ENCODE data around the gene KLHL26.

KLHL26 gene

DNA sequence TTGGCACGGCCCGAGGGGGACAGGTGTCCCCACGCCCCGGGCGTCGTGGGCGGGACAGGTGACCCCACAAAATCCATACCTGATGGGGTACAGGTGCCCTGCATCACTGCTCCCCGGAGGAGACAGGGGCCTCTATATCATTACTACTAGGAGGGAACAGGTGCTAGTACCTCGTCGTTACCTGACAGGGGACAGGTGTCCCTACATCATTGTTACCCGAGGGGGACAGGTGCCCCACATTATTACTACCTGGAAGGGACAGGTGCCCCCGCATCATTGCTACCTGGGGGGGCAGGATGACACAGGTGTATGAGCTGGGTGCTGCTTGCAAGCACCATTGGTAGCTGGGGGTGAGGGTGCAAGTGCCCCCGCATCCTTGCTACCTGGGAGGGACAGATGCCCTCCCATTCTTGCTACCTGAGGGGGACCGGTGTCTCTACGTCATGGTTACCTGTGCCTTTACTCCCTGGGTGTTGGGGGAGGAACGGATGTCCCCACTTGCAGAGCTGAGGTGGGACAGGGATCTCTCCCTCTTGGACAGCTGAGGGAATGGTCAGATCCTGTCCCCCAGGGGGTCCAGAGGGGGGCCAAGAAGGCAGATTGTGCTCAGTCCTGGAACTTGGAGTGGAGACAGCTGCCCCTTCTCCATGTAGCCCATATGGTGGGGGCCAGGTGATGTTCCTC, 47.3 kb downstream of the KLHL26 start:
- TF ChIP-seq, protein P1, sequence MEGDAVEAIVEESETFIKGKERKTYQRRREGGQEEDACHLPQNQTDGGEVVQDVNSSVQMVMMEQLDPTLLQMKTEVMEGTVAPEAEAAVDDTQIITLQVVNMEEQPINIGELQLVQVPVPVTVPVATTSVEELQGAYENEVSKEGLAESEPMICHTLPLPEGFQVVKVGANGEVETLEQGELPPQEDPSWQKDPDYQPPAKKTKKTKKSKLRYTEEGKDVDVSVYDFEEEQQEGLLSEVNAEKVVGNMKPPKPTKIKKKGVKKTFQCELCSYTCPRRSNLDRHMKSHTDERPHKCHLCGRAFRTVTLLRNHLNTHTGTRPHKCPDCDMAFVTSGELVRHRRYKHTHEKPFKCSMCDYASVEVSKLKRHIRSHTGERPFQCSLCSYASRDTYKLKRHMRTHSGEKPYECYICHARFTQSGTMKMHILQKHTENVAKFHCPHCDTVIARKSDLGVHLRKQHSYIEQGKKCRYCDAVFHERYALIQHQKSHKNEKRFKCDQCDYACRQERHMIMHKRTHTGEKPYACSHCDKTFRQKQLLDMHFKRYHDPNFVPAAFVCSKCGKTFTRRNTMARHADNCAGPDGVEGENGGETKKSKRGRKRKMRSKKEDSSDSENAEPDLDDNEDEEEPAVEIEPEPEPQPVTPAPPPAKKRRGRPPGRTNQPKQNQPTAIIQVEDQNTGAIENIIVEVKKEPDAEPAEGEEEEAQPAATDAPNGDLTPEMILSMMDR (conservative IDR thresholded peaks at IDR 0.05), result no peak
- peak overlapping the region; percentile 79 for H3K27ac ChIP-seq

DNA sequence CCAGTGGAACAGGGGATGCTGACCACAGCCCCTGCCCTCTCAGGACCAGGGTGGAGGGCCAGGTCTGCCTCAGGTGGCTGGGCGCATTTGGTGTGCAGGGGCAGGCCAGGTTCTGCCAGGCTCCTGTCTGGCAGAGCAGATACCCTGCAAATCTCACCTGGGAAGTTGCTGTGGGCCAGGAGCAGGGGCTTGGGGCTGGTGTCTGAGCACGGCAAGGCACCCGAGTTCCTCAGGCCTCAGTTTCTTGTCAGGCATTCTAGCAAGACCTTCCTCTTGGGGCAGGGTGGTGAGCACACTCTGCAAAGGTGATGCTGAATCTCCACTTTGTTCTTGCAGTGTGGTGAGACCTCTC, 47.8 kb downstream of the KLHL26 start:
- H3K27ac ChIP-seq, result peak overlapping the region; percentile 79; the same call in 1 of the 2 replicates
- TF ChIP-seq, protein P1 (conservative IDR thresholded peaks at IDR 0.05), result no peak

DNA sequence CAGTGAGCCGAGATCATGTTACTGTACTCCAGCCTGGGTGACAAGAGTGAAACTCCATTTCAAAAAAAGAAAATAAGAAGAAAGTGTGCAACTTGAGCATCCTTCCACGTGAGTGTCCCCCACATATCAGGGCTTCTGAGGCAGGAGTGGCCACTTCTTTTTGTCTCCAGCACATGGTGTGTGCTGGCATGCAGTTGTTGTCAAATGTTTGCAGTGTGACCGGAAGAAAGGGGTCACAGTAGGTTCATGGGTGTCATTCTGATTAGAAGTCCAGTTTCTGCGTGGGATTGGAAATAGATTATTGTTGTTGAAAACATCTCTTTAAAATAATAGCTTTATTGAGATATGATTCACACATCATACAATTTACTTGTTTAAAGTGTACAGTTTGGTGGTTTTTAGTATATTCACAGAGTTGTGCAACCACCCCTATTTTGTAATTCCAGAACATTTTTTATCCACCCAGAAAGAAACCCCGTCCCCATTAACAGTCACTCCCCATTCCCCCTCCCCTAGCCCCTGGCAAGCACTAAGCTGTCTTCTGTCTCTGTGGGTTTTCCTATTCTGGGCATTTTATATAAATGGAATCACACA, 48.9 kb downstream of the KLHL26 start:
- peak overlapping the region; percentile 79; the same call in 1 of the 2 replicates for H3K27ac ChIP-seq
- TF ChIP-seq, protein P1 (conservative IDR thresholded peaks at IDR 0.05), result no peak

DNA sequence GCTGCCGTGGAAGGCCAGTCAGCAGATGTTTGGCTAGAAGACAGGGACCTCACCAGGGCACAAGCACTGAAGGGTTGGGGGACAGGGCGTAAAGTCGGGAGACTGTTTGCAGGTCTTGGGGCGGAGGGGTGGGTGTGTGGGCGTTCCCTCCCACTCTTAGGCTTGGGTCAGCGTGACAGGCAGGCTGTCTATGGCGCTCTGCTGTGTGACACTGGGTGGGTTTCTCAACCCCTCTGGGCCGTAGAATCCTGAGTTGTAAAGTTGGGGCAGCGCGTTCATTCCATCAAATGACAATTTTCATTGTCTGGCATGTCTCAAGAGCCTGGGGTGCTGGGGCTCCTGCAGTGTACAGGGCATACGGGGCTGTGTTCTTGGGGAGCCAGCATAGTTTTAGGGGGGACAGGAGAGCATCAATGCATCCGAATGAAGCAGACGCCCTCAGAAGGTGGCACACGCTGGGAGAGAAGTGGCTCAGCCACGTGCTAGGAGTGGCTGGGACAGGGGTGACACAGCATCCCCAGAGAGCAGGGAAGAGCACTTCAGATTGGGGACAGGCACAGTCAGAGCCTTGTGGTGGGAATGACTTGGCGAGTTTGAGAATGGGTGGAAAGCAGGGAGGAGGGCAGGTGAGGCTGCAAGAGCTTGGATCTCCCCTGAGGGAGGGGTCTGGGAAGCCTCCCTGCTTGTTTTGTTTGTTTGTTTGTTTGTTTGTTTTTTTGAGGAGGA, 51.1 kb downstream of the KLHL26 start:
- TF ChIP-seq, protein P1 (conservative IDR thresholded peaks at IDR 0.05), result no peak
- H3K27ac ChIP-seq, result no peak overlapping the region

DNA sequence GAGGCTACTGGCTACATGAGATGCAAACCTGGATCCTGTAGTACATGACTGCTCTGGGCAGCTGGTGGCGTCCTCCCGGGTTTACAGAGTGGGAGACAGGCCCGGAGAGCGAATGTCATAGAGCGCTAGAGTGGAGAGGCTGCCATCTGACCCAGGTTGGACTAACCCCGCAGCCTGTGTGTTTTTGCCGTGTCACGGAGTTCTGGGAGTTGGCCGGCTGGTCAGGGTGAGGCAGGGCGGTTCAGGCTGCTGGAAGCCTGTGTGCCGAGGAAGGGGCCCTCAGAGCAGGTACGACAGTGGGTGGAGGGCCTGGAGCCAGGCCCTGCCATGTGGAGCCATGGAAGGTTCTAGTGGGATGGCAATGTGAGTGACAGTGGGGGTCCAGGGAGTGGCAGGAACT, 59.2 kb downstream of the KLHL26 start:
- peak overlapping the region; percentile 58 for H3K27ac ChIP-seq
- TF ChIP-seq, protein P1 (conservative IDR thresholded peaks at IDR 0.05), result no peak

DNA sequence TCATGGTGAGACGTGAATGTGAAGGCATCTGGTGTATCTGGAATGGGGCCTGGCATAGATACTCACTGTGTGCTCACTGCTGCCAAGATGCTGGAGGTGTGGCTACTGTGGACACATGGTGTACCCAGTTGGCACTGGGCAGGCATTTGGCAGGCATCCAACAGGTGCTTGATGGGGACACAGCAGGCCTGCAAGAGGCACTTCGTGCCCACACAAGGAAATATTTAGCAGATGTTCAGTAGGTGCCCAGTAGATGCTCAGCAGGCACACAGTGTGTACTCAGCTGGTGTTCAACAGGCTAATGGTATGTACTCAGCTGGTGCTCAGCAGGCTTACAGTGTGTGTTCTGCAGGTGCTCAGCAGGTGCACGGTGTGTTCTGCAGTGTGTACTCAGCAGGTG, 60.9 kb downstream of the KLHL26 start:
- TF ChIP-seq, protein P1 (conservative IDR thresholded peaks at IDR 0.05), result no peak
- H3K27ac ChIP-seq, result peak overlapping the region; percentile 58

DNA sequence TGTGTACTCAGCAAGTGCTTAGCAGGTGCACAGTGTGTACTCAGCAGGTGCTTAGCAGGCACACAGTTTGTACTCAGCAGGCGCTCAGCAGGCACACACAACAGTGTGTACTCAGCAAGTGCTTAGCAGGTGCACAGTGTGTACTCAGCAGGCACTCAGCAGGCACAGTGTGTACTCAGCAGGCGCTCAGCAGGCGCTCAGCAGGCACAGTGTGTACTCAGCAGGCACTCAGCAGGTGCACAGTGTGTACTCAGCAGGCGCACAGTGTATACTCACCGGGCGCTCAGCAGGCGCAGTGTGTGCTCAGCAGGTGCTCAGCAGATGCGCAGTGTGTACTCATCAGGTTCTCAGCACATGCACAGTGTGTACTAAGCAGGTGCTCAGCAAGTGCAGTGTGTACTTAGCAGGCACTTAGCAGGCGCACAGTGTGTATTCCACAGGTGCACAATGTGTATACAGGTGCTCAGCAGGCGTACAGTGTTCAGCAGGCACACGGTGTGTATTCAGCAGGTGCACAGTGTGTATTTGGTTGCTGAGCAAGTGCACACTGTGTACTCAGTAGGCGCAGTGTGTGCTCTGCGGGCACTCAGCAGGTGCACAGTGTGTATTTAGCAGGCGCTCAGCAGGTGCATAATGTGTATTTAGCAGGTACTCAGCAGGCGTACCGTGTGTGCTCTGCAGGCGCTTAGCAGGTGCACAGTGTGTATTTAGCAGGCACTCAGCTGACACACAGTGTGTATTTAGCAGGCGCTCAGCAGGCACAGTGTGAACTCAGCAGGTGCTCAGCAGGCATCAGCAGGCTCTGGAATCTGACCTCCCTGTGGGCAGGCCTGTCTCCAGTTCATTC, 61.7 kb downstream of the KLHL26 start:
- TF ChIP-seq, protein P1 (conservative IDR thresholded peaks at IDR 0.05), result no peak
- peak overlapping the region; percentile 82 for H3K27ac ChIP-seq
